ENCODE measurements around the gene TEX14.

- TF ChIP-seq CTCF (IDR thresholded peaks at IDR 0.05) (no peak), PBX3 (IDR thresholded peaks at IDR 0.05) (no peak), POLR2AphosphoS5 (IDR thresholded peaks at IDR 0.05; ENCODE audit: low read depth, low read length) (no peak), MEF2A (IDR thresholded peaks at IDR 0.05; ENCODE audit: borderline replicate concordance, low read depth) (no peak), TAF1 (IDR thresholded peaks at IDR 0.05; ENCODE audit: borderline replicate concordance, low read depth, low read length) (no peak), FOSL2 (IDR thresholded peaks at IDR 0.05; ENCODE audit: borderline replicate concordance, low read depth) (no peak), RXRA (IDR thresholded peaks at IDR 0.05; ENCODE audit: borderline replicate concordance, low read depth) (no peak), CHD2 (IDR thresholded peaks at IDR 0.05; ENCODE audit: low read length, partially characterized antibody) (no peak), SIN3A (IDR thresholded peaks at IDR 0.05; ENCODE audit: borderline replicate concordance, low read depth, low read length) (no peak)
Measured at GRCh38 chr17:58688521-58688920, 3.3 kb downstream of the TEX14 start.

Measured in SK-N-SH (cell line).